OCI-LY3 (cell line): ENCODE measurements around the gene MTMR10.

ENCODE experiments used
- EZH2phosphoT487 ChIP-seq: fragments of 200-600 bp; shearing (Covaris generic); IDR thresholded peaks from 2 replicates; pipeline ENCODE4 v1.6.1; 2018; ENCODE audit warnings: antibody characterized with exemption, mixed run types, low read depth
- TF ChIP-seq, protein P1 (sequence below): fragments of 200-600, 300-600 bp; sonication (generic); IDR thresholded peaks from 2 replicates; pipeline ENCODE4 v1.5.1; 2014; ENCODE audit warnings: antibody characterized with exemption, low read length, low read depth

DNA sequence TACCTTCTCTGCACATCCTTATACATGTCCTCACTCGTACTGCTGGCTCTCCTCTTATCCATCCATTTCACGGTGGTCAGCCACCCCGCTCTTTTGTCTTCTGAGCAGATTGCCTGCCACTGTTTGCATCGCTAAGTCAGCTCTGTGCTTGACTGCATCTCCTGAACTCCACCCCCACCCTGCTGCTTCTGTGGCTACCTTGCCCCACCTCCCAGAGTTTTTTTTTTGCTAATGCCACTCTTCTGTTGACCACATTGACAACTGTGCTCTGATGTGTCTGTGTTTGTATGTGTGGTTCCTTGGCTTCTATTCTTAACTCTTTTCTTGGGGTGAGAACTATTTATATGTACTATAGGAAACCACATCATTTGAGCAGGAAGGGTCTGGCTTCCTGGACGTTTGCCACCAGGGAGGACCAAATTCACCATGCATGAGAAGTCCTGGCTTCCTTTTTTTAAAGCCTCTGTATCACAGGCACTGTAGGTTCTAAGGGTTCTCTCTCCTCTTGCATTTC lies 12.8 kb upstream of the MTMR10 start:
- TF ChIP-seq, protein P1, sequence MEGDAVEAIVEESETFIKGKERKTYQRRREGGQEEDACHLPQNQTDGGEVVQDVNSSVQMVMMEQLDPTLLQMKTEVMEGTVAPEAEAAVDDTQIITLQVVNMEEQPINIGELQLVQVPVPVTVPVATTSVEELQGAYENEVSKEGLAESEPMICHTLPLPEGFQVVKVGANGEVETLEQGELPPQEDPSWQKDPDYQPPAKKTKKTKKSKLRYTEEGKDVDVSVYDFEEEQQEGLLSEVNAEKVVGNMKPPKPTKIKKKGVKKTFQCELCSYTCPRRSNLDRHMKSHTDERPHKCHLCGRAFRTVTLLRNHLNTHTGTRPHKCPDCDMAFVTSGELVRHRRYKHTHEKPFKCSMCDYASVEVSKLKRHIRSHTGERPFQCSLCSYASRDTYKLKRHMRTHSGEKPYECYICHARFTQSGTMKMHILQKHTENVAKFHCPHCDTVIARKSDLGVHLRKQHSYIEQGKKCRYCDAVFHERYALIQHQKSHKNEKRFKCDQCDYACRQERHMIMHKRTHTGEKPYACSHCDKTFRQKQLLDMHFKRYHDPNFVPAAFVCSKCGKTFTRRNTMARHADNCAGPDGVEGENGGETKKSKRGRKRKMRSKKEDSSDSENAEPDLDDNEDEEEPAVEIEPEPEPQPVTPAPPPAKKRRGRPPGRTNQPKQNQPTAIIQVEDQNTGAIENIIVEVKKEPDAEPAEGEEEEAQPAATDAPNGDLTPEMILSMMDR: no peak
- TF ChIP-seq EZH2phosphoT487: no peak
